Nephron progenitor cell (in vitro differentiated cells): ENCODE measurements around the gene BOC.

ENCODE experiments used
- DNase-seq: peaks from one replicate; pipeline ENCODE4 v3.0.0; 2021
- H3K27ac Mint-ChIP-seq: 2 replicates; pipeline ENCODE4 v1.8.0; 2021; ENCODE audit warnings: mild to moderate bottlenecking, moderate library complexity, mixed read lengths
- H3K27me3 Mint-ChIP-seq: 2 replicates; pipeline ENCODE4 v1.8.0; 2021; ENCODE audit warnings: mild to moderate bottlenecking, low read depth, mixed read lengths; ENCODE audit not compliant: poor library complexity
- H3K36me3 Mint-ChIP-seq: 2 replicates; pipeline ENCODE4 v1.8.0; 2021; ENCODE audit warnings: low read depth, mixed read lengths
- H3K4me1 Mint-ChIP-seq: 2 replicates; pipeline ENCODE4 v1.8.0; 2021; ENCODE audit warnings: mixed read lengths
- H3K4me3 Mint-ChIP-seq: 2 replicates; pipeline ENCODE4 v1.8.0; 2021; ENCODE audit warnings: mild to moderate bottlenecking, moderate library complexity, mixed read lengths
- H3K9me3 Mint-ChIP-seq: 2 replicates; pipeline ENCODE4 v1.8.0; 2021; ENCODE audit warnings: mild to moderate bottlenecking, moderate library complexity, mixed read lengths
- CTCF ChIP-seq: fragments of 200-600 bp; sonication (generic); IDR thresholded peaks from 2 replicates; pipeline ENCODE4 v1.5.0; 2021; ENCODE audit warnings: antibody characterized with exemption

The BOC gene

GRCh38 chr3:113194823-113195401, 16.4 kb upstream of the BOC start:
- Mint-ChIP-seq H3K4me1 (peaks cover 53% of the 10 kb centered on the region), H3K27ac (peak overlapping the region; percentile 90), H3K9me3 (peaks cover 55% of the 10 kb centered on the region)

GRCh38 chr3:113200351-113200750, 11.0 kb upstream of the BOC start:
- Mint-ChIP-seq H3K9me3 (peaks cover 44% of the 10 kb centered on the region), H3K36me3 (peaks cover 41% of the 10 kb centered on the region), H3K4me3 (no peak overlapping the region), H3K27me3 (peaks cover 8% of the 10 kb centered on the region), H3K4me1 (peaks cover 31% of the 10 kb centered on the region), H3K27ac (no peak overlapping the region)
- no peak for TF ChIP-seq CTCF
- DNase-seq, result no peak

More at GRCh38 chr3:113194823-113195401, 16.4 kb upstream of the BOC start:
- TF ChIP-seq CTCF, result no peak
- H3K36me3 Mint-ChIP-seq, result peaks cover 55% of the 10 kb centered on the region
- H3K4me3 Mint-ChIP-seq, result no peak overlapping the region
- no peak for DNase-seq
- H3K27me3 Mint-ChIP-seq, result peaks cover 4% of the 10 kb centered on the region

GRCh38 chr3:113200946-113201345, 10.4 kb upstream of the BOC start:
- H3K27ac Mint-ChIP-seq, result no peak overlapping the region
- peaks cover 8% of the 10 kb centered on the region for H3K27me3 Mint-ChIP-seq
- DNase-seq, result no peak
- H3K36me3 Mint-ChIP-seq, result peaks cover 41% of the 10 kb centered on the region
- TF ChIP-seq CTCF, result no peak
- H3K4me3 Mint-ChIP-seq, result no peak overlapping the region
- H3K9me3 Mint-ChIP-seq, result peaks cover 44% of the 10 kb centered on the region
- peaks cover 34% of the 10 kb centered on the region for H3K4me1 Mint-ChIP-seq

- peaks cover 57% of the 10 kb centered on the region for H3K4me1 Mint-ChIP-seq
- H3K4me3 Mint-ChIP-seq, result no peak overlapping the region
- peaks cover 15% of the 10 kb centered on the region for H3K9me3 Mint-ChIP-seq
- peaks cover 5% of the 10 kb centered on the region for H3K27me3 Mint-ChIP-seq
- H3K27ac Mint-ChIP-seq, result no peak overlapping the region
- no peak for TF ChIP-seq CTCF
- peaks cover 26% of the 10 kb centered on the region for H3K36me3 Mint-ChIP-seq
- no peak for DNase-seq
Measured at GRCh38 chr3:113204371-113204770, 7.0 kb upstream of the BOC start.

GRCh38 chr3:113205481-113205880, 5.9 kb upstream of the BOC start:
- Mint-ChIP-seq H3K27me3 (peaks cover 5% of the 10 kb centered on the region), H3K9me3 (peaks cover 8% of the 10 kb centered on the region), H3K4me3 (no peak overlapping the region), H3K4me1 (peaks cover 62% of the 10 kb centered on the region), H3K36me3 (peaks cover 22% of the 10 kb centered on the region), H3K27ac (no peak overlapping the region)
- no peak for DNase-seq
- TF ChIP-seq CTCF, result no peak

- peak overlapping the region; percentile 99 for H3K27ac Mint-ChIP-seq
- H3K27me3 Mint-ChIP-seq, result no peaks in the 10 kb centered on the region
- H3K36me3 Mint-ChIP-seq, result peaks cover 46% of the 10 kb centered on the region
- peak overlapping the region; percentile 92 for H3K4me3 Mint-ChIP-seq
- no peak for TF ChIP-seq CTCF
- H3K4me1 Mint-ChIP-seq, result peaks cover 80% of the 10 kb centered on the region
- no peaks in the 10 kb centered on the region for H3K9me3 Mint-ChIP-seq
- peak; percentile 66 for DNase-seq
Measured at GRCh38 chr3:113210604-113211329, 590 bp upstream of the BOC start.
